Measurements from ENCODE around the gene ADAMTSL1. TPM values are rescaled to one million over a fixed set of nuclear protein-coding genes. Genes with fewer than 3 reads are reported as not detected.

The ADAMTSL1 gene
- total RNA-seq, 1 experiment from 2014 or later = 0.94 TPM

DNA sequence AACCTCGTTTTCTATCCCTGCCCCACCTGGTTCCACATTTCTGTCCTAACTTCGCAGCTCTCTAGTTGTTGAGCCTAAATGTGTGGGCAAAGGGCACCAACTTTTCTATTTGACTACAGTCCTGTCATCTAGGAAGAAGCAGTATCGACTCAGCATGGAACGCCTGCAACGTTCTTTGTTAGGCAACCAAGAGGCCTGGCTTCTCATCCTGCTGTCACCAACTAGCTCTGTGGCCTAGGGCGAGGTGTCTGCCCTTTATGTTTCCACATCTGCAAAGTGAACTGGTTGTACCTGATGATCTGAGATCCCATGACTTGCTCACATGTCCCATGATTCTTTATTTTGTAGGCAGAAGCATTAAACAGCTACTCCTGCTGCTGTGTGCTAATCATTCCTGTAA, 248.9 kb downstream of the ADAMTSL1 start (continued):
- TF ChIP-seq, protein P1, sequence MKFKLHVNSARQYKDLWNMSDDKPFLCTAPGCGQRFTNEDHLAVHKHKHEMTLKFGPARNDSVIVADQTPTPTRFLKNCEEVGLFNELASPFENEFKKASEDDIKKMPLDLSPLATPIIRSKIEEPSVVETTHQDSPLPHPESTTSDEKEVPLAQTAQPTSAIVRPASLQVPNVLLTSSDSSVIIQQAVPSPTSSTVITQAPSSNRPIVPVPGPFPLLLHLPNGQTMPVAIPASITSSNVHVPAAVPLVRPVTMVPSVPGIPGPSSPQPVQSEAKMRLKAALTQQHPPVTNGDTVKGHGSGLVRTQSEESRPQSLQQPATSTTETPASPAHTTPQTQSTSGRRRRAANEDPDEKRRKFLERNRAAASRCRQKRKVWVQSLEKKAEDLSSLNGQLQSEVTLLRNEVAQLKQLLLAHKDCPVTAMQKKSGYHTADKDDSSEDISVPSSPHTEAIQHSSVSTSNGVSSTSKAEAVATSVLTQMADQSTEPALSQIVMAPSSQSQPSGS (CRISPR knock-in tag; IDR thresholded peaks at IDR 0.05; ENCODE audit: borderline replicate concordance, low read depth) = no peak

DNA sequence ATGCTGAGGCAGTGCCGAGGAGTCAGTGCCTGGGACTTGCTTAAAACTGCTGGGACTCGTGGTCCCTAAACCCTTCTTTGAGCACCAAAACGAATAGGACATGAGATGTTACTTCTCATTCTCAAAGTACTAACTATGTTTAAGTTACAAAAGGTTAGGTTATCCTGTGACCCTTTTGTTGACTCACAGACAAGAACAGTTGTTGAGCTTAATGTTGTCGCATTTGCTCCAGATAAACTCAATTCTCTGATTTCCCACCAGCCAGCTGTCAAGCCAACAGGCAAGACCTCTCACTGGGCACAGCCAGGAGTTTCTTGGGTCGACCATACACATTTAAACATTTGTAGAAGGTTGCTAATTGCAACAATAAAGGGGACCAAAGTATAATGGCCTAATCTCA, 249.4 kb downstream of the ADAMTSL1 start:
- Mint-ChIP-seq H3K36me3 (no peaks in the 10 kb centered on the region), H3K27ac (no peak overlapping the region), H3K4me1 (no peaks in the 10 kb centered on the region), H3K4me3 (no peak overlapping the region), H3K9me3 (peaks cover 6% of the 10 kb centered on the region; the same call in 1 of the 2 replicates), H3K27me3 (ENCODE audit: low read depth) (no peaks in the 10 kb centered on the region)
- ChIA-PET POLR2A (no interaction called here), CTCF (no interaction called here)
- DNase-seq (ENCODE audit: low spot score) (no peak), ATAC-seq (no peak)
- TF ChIP-seq, protein P2, sequence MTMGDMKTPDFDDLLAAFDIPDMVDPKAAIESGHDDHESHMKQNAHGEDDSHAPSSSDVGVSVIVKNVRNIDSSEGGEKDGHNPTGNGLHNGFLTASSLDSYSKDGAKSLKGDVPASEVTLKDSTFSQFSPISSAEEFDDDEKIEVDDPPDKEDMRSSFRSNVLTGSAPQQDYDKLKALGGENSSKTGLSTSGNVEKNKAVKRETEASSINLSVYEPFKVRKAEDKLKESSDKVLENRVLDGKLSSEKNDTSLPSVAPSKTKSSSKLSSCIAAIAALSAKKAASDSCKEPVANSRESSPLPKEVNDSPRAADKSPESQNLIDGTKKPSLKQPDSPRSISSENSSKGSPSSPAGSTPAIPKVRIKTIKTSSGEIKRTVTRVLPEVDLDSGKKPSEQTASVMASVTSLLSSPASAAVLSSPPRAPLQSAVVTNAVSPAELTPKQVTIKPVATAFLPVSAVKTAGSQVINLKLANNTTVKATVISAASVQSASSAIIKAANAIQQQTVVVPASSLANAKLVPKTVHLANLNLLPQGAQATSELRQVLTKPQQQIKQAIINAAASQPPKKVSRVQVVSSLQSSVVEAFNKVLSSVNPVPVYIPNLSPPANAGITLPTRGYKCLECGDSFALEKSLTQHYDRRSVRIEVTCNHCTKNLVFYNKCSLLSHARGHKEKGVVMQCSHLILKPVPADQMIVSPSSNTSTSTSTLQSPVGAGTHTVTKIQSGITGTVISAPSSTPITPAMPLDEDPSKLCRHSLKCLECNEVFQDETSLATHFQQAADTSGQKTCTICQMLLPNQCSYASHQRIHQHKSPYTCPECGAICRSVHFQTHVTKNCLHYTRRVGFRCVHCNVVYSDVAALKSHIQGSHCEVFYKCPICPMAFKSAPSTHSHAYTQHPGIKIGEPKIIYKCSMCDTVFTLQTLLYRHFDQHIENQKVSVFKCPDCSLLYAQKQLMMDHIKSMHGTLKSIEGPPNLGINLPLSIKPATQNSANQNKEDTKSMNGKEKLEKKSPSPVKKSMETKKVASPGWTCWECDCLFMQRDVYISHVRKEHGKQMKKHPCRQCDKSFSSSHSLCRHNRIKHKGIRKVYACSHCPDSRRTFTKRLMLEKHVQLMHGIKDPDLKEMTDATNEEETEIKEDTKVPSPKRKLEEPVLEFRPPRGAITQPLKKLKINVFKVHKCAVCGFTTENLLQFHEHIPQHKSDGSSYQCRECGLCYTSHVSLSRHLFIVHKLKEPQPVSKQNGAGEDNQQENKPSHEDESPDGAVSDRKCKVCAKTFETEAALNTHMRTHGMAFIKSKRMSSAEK (CRISPR knock-in tag; IDR thresholded peaks at IDR 0.05; ENCODE audit: borderline replicate concordance) = no peak
- TF ChIP-seq ZNF396 (CRISPR knock-in tag; IDR thresholded peaks at IDR 0.05; ENCODE audit: borderline replicate concordance) = no peak
- no peak for TF ChIP-seq RORB (CRISPR knock-in tag; IDR thresholded peaks at IDR 0.05)
- no peak for TF ChIP-seq ZNF219 (CRISPR knock-in tag; IDR thresholded peaks at IDR 0.05; ENCODE audit: borderline replicate concordance)
- TF ChIP-seq, protein P3, sequence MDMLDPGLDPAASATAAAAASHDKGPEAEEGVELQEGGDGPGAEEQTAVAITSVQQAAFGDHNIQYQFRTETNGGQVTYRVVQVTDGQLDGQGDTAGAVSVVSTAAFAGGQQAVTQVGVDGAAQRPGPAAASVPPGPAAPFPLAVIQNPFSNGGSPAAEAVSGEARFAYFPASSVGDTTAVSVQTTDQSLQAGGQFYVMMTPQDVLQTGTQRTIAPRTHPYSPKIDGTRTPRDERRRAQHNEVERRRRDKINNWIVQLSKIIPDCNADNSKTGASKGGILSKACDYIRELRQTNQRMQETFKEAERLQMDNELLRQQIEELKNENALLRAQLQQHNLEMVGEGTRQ (CRISPR knock-in tag; IDR thresholded peaks at IDR 0.05) = no peak
- TF ChIP-seq ZNF423 (CRISPR knock-in tag; IDR thresholded peaks at IDR 0.05) = no peak
- TF ChIP-seq, protein P4, sequence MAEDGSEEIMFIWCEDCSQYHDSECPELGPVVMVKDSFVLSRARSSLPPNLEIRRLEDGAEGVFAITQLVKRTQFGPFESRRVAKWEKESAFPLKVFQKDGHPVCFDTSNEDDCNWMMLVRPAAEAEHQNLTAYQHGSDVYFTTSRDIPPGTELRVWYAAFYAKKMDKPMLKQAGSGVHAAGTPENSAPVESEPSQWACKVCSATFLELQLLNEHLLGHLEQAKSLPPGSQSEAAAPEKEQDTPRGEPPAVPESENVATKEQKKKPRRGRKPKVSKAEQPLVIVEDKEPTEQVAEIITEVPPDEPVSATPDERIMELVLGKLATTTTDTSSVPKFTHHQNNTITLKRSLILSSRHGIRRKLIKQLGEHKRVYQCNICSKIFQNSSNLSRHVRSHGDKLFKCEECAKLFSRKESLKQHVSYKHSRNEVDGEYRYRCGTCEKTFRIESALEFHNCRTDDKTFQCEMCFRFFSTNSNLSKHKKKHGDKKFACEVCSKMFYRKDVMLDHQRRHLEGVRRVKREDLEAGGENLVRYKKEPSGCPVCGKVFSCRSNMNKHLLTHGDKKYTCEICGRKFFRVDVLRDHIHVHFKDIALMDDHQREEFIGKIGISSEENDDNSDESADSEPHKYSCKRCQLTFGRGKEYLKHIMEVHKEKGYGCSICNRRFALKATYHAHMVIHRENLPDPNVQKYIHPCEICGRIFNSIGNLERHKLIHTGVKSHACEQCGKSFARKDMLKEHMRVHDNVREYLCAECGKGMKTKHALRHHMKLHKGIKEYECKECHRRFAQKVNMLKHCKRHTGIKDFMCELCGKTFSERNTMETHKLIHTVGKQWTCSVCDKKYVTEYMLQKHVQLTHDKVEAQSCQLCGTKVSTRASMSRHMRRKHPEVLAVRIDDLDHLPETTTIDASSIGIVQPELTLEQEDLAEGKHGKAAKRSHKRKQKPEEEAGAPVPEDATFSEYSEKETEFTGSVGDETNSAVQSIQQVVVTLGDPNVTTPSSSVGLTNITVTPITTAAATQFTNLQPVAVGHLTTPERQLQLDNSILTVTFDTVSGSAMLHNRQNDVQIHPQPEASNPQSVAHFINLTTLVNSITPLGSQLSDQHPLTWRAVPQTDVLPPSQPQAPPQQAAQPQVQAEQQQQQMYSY (CRISPR knock-in tag; IDR thresholded peaks at IDR 0.05) = no peak
- TF ChIP-seq, protein P5, sequence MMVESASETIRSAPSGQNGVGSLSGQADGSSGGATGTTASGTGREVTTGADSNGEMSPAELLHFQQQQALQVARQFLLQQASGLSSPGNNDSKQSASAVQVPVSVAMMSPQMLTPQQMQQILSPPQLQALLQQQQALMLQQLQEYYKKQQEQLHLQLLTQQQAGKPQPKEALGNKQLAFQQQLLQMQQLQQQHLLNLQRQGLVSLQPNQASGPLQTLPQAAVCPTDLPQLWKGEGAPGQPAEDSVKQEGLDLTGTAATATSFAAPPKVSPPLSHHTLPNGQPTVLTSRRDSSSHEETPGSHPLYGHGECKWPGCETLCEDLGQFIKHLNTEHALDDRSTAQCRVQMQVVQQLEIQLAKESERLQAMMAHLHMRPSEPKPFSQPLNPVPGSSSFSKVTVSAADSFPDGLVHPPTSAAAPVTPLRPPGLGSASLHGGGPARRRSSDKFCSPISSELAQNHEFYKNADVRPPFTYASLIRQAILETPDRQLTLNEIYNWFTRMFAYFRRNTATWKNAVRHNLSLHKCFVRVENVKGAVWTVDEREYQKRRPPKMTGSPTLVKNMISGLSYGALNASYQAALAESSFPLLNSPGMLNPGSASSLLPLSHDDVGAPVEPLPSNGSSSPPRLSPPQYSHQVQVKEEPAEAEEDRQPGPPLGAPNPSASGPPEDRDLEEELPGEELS (CRISPR knock-in tag; IDR thresholded peaks at IDR 0.05) = no peak
- TF ChIP-seq, protein P6, sequence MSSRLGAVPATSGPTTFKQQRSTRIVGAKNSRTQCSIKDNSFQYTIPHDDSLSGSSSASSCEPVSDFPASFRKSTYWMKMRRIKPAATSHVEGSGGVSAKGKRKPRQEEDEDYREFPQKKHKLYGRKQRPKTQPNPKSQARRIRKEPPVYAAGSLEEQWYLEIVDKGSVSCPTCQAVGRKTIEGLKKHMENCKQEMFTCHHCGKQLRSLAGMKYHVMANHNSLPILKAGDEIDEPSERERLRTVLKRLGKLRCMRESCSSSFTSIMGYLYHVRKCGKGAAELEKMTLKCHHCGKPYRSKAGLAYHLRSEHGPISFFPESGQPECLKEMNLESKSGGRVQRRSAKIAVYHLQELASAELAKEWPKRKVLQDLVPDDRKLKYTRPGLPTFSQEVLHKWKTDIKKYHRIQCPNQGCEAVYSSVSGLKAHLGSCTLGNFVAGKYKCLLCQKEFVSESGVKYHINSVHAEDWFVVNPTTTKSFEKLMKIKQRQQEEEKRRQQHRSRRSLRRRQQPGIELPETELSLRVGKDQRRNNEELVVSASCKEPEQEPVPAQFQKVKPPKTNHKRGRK (CRISPR knock-in tag; IDR thresholded peaks at IDR 0.05; ENCODE audit: borderline replicate concordance) = no peak
- no peak for TF ChIP-seq TEAD1 (CRISPR knock-in tag; IDR thresholded peaks at IDR 0.05)
- no peak for TF ChIP-seq NFE2L1 (CRISPR knock-in tag; IDR thresholded peaks at IDR 0.05)
- TF ChIP-seq PRRX2 (CRISPR knock-in tag; IDR thresholded peaks at IDR 0.05) = no peak
- TF ChIP-seq MXD4 (CRISPR knock-in tag; IDR thresholded peaks at IDR 0.05; ENCODE audit: borderline replicate concordance) = no peak
- TF ChIP-seq, protein P7, sequence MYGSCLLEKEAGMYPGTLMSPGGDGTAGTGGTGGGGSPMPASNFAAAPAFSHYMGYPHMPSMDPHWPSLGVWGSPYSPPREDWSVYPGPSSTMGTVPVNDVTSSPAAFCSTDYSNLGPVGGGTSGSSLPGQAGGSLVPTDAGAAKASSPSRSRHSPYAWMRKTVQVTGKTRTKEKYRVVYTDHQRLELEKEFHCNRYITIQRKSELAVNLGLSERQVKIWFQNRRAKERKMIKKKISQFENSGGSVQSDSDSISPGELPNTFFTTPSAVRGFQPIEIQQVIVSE (CRISPR knock-in tag; IDR thresholded peaks at IDR 0.05; ENCODE audit: borderline replicate concordance) = no peak
